SK-N-SH (cell line): ENCODE measurements around the gene ACP3.

Experiments used
- CHD2 ChIP-seq: fragments of 150-350 bp; IDR thresholded peaks from 2 replicates; pipeline ENCODE4 v1.6.1; 2018; ENCODE audit warnings: low read length; ENCODE audit not compliant: partially characterized antibody
- EP300 ChIP-seq, 2 experiments: IDR thresholded peaks; 2 replicates each; pipeline versions ENCODE4 v1.4.0 to v1.6.1; 2012; ENCODE audit warnings: borderline replicate concordance in 1 of 2, low read depth in 1 of 2, low read length in 1 of 2
- EZH2phosphoT487 ChIP-seq: fragments of 200-600 bp; sonication (generic); IDR thresholded peaks from 2 replicates; pipeline ENCODE4 v1.6.1; 2017; ENCODE audit warnings: low read depth, mixed run types, mild to moderate bottlenecking, antibody characterized with exemption, moderate library complexity, borderline replicate concordance
- GATA2 ChIP-seq: sonication (generic); formaldehyde crosslinking; IDR thresholded peaks from 2 replicates; pipeline ENCODE4 v1.5.0; 2020; ENCODE audit warnings: mild to moderate bottlenecking, missing genetic modification reagents
- POLR2AphosphoS5 ChIP-seq: IDR thresholded peaks from 2 replicates; pipeline ENCODE4 v1.6.1; 2012; ENCODE audit warnings: low read depth, low read length
- RAD21 ChIP-seq: IDR thresholded peaks from 2 replicates; pipeline ENCODE4 v1.6.1; 2012; ENCODE audit warnings: mild to moderate bottlenecking, low read length
- SMC3 ChIP-seq: IDR thresholded peaks from 2 replicates; pipeline ENCODE4 v1.6.1; 2012; ENCODE audit warnings: low read depth, low read length, improper control_type of control experiment
- TAF1 ChIP-seq: IDR thresholded peaks from 2 replicates; pipeline ENCODE4 v1.6.1; 2012; ENCODE audit warnings: low read depth, mild to moderate bottlenecking, low read length, moderate library complexity, borderline replicate concordance
- YY1 ChIP-seq: IDR thresholded peaks from 2 replicates; pipeline ENCODE4 v1.4.0; 2012; ENCODE audit warnings: low read depth, mild to moderate bottlenecking
- TF ChIP-seq, protein P1 (sequence below): fragments of 200-600 bp; sonication (generic); IDR thresholded peaks from 2 replicates; pipeline ENCODE4 v1.6.1; 2017; ENCODE audit warnings: antibody characterized with exemption, mild to moderate bottlenecking, moderate library complexity
- TF ChIP-seq, protein P2 (sequence below): IDR thresholded peaks from 2 replicates; pipeline ENCODE4 v1.4.0; 2012; ENCODE audit warnings: low read depth
- TF ChIP-seq, protein P3 (sequence below): IDR thresholded peaks from 2 replicates; pipeline ENCODE4 v1.6.1; 2012; ENCODE audit warnings: mild to moderate bottlenecking, low read depth, low read length, moderate library complexity
- TF ChIP-seq, protein P4 (sequence below): IDR thresholded peaks from 2 replicates; pipeline ENCODE4 v1.4.0; 2012; ENCODE audit warnings: low read depth, borderline replicate concordance
- TF ChIP-seq, protein P5 (sequence below): IDR thresholded peaks from 2 replicates; pipeline ENCODE4 v1.4.0; 2012; ENCODE audit warnings: low read depth, borderline replicate concordance

DNA sequence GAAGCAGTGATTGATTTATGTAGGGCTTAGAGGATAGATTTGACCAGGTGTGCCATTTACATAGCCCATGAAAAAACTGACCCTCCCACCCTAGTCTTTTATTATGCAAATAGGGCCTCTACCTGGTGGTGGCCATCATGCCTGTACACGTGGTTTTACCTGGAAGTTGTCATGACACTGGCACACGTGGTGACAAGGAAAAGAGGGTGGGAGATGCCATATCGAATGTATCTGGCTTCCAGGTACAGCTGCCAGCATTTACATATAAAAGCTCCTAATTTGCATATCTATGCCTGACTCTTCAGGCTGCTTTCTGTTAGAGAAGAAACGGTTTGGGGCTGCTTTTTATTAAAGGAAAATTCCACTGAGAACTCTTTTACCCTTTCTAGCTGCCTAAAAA is 65.1 kb downstream of the ACP3 start:
- TF ChIP-seq, protein P1, sequence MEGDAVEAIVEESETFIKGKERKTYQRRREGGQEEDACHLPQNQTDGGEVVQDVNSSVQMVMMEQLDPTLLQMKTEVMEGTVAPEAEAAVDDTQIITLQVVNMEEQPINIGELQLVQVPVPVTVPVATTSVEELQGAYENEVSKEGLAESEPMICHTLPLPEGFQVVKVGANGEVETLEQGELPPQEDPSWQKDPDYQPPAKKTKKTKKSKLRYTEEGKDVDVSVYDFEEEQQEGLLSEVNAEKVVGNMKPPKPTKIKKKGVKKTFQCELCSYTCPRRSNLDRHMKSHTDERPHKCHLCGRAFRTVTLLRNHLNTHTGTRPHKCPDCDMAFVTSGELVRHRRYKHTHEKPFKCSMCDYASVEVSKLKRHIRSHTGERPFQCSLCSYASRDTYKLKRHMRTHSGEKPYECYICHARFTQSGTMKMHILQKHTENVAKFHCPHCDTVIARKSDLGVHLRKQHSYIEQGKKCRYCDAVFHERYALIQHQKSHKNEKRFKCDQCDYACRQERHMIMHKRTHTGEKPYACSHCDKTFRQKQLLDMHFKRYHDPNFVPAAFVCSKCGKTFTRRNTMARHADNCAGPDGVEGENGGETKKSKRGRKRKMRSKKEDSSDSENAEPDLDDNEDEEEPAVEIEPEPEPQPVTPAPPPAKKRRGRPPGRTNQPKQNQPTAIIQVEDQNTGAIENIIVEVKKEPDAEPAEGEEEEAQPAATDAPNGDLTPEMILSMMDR: no peak
- TF ChIP-seq POLR2AphosphoS5: no peak
- TF ChIP-seq, protein P2, sequence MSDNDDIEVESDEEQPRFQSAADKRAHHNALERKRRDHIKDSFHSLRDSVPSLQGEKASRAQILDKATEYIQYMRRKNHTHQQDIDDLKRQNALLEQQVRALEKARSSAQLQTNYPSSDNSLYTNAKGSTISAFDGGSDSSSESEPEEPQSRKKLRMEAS: no peak
- TF ChIP-seq EZH2phosphoT487: no peak
- no peak for TF ChIP-seq SMC3
- TF ChIP-seq GATA2: no peak
- TF ChIP-seq TAF1: no peak
- TF ChIP-seq, protein P3, sequence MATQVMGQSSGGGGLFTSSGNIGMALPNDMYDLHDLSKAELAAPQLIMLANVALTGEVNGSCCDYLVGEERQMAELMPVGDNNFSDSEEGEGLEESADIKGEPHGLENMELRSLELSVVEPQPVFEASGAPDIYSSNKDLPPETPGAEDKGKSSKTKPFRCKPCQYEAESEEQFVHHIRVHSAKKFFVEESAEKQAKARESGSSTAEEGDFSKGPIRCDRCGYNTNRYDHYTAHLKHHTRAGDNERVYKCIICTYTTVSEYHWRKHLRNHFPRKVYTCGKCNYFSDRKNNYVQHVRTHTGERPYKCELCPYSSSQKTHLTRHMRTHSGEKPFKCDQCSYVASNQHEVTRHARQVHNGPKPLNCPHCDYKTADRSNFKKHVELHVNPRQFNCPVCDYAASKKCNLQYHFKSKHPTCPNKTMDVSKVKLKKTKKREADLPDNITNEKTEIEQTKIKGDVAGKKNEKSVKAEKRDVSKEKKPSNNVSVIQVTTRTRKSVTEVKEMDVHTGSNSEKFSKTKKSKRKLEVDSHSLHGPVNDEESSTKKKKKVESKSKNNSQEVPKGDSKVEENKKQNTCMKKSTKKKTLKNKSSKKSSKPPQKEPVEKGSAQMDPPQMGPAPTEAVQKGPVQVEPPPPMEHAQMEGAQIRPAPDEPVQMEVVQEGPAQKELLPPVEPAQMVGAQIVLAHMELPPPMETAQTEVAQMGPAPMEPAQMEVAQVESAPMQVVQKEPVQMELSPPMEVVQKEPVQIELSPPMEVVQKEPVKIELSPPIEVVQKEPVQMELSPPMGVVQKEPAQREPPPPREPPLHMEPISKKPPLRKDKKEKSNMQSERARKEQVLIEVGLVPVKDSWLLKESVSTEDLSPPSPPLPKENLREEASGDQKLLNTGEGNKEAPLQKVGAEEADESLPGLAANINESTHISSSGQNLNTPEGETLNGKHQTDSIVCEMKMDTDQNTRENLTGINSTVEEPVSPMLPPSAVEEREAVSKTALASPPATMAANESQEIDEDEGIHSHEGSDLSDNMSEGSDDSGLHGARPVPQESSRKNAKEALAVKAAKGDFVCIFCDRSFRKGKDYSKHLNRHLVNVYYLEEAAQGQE: no peak
- TF ChIP-seq, protein P4, sequence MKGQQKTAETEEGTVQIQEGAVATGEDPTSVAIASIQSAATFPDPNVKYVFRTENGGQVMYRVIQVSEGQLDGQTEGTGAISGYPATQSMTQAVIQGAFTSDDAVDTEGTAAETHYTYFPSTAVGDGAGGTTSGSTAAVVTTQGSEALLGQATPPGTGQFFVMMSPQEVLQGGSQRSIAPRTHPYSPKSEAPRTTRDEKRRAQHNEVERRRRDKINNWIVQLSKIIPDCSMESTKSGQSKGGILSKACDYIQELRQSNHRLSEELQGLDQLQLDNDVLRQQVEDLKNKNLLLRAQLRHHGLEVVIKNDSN: no peak
- no peak for TF ChIP-seq YY1
- no peak for TF ChIP-seq EP300 (IDR thresholded peaks at IDR 0.05; ENCODE audit: borderline replicate concordance in 1 of 2, low read depth in 1 of 2, low read length in 1 of 2)
- TF ChIP-seq RAD21: no peak
- no peak for TF ChIP-seq CHD2
- TF ChIP-seq, protein P5, sequence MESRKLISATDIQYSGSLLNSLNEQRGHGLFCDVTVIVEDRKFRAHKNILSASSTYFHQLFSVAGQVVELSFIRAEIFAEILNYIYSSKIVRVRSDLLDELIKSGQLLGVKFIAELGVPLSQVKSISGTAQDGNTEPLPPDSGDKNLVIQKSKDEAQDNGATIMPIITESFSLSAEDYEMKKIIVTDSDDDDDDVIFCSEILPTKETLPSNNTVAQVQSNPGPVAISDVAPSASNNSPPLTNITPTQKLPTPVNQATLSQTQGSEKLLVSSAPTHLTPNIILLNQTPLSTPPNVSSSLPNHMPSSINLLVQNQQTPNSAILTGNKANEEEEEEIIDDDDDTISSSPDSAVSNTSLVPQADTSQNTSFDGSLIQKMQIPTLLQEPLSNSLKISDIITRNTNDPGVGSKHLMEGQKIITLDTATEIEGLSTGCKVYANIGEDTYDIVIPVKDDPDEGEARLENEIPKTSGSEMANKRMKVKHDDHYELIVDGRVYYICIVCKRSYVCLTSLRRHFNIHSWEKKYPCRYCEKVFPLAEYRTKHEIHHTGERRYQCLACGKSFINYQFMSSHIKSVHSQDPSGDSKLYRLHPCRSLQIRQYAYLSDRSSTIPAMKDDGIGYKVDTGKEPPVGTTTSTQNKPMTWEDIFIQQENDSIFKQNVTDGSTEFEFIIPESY: no peak
